HG02798 (cell line): Measurements from ENCODE around the gene APLN.
A peak's percentile ranks its signal among the peaks of the same experiment; 100 is the strongest.

Experiments used
- ATAC-seq: cut with Tn5 transposase; IDR thresholded peaks from one replicate; pipeline ENCODE4 v1.9.1; 2021; ENCODE audit warnings: mild to moderate bottlenecking; ENCODE audit not compliant: unreplicated experiment, poor library complexity

APLN gene, protein sequence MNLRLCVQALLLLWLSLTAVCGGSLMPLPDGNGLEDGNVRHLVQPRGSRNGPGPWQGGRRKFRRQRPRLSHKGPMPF

DNA sequence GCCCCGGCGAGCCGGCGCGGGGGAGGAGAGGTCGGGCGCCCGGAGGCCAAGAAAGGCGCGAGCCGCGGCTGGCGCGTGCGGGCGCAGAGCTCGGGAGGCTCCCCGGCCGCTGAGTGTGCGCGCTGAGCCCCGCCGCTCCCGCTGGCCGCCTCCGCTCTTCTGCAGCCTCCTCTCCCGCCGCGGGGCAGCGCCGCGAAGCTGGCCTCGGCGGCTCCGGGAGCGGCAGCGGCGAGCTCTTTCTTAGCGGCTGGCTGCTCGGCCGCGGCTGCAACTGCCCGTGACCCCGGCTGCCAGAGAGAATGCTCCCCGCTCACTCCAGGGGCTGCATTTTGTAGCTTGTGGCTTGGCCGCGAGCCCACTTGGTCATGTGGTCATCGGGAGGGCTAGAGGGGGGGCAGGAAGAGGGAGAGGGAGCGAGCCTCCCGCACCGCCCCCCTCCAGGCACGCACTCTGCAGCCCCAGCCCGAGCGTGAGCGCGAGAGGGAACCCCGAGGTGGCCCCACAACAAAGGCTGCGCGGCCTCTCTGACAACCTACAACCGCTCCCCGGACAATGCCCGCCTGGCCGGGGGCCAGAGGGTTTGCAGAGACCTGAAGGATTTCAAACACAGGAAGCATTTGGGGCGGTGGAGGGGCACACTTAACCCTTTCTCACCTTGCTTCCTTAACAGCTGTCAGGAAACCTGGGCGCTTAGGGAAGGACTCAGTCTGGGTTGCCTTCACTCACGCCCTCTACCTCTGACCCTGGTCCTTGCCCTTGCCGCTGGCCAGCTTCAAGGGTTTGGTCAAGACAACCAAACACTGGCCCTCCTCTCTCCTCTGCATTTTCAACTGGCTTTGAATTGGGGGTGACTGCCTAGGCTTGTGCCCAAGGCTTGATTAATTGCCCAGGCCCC is at the start of gene APLN:
APLN (minus strand) TSS at position 305 of the 895 bp plus-strand sequence. CDS start 326 bp downstream, outside the sequence.
- peak; percentile 42 for ATAC-seq

DNA sequence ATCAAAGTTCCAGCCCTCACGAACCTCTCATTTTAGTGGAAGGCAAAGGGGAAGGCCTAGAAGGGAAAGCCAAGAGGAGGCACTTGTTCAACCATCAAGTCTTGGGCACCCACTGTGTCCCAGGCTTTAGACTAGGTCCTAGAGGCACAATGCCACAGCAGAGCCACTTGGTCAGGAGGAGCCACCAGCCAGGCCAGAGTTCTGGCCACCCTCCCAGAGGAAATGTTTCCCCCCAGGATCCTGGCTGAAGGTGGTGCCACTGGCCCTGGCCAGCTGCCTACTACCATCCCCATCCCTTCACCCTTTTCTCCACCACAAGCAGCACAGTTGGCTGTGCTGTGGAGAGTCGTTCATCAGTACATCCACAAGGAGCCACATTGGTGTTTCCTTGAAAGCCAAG is 49.7 kb upstream of the APLN start:
- no peak for ATAC-seq

DNA sequence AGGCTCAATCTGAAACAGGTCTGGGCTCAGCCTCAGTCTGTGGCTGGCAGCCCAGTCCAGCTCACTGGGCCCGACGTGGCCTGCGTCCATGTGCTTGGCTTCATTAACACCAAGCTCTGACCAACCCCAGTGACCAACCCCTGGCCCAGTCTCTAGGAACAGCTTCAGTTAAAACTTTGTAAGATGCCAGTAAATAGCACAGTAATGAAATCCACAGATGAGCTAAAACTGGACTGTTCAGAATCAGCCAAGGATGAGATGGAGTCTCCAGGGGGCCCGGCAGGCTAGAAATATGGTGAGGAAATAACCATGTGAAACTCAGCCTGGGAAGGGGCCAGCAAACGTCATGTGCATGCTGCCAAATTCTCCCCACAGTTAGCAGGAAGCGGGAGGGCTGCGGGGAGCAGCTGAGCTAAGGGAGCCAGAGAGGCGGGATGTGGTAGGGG is 46.9 kb upstream of the APLN start:
- no peak for ATAC-seq

DNA sequence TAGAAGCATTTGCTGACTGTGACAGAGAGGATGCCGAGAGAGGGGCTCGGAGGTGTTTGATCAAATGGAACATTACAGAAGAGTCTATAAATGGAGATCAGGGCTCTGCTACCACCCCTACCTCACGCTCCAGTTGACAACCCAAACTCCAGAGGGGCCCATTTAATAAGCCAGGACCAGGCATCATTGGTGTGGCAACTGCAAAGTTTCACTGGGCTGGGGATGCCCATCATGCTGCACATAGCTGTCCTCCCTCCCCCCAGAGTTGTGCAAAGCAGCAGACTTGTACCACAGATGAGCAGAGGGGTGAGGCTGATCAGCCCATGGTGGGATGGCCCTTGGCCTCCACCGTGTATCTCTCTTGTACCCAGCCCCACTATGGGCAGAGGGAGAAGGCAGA is 45.8 kb upstream of the APLN start:
- ATAC-seq, result no peak

DNA sequence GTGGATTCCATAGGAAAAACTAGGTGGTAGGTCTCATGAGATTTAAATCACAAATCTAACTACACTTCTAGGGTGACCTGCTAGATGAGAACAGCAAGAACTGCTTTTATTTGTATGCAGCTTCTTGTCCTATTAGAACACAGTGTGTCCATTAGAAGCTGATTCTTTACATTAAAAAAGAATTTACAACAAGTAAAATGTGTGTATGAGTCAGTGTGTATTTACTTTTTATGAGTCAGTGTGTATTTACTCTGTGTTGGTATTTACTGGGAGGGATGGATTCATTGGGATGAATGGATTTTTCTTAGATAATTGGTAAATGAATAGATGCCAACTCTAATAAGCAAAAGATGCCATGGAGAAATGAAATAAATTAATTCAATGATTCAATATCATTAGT is 43.4 kb upstream of the APLN start:
- ATAC-seq, result no peak

DNA sequence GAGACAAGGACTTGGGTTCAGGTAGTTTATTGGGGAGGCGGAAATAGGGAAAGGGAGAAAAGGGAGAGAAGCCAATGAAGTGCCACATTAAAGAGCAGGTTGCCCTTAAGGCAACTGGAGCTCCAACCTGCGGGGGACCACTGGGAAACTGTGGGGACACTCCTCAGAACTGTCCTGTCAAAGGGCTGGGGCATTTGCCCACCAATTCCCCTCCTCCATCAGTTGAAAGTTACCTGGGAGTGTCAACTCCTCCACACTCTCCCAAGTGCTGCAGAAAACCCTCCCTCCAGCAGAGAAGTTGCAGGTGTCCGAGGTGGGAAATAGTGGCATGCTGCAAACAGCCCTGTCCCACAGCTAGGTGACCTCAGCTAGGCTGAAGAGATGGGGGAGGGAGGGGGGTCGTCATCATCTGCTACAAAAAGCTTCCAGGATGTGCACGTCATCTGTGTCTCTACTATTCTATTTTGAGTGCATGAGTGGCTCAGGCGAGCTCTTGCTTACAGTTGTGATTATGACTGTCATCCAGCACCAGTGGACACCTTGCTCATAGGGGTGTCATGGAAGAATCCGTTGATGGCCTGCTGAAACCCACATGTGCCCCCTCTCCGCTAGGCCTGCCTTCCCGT is 42.6 kb upstream of the APLN start:
- ATAC-seq, result no peak

DNA sequence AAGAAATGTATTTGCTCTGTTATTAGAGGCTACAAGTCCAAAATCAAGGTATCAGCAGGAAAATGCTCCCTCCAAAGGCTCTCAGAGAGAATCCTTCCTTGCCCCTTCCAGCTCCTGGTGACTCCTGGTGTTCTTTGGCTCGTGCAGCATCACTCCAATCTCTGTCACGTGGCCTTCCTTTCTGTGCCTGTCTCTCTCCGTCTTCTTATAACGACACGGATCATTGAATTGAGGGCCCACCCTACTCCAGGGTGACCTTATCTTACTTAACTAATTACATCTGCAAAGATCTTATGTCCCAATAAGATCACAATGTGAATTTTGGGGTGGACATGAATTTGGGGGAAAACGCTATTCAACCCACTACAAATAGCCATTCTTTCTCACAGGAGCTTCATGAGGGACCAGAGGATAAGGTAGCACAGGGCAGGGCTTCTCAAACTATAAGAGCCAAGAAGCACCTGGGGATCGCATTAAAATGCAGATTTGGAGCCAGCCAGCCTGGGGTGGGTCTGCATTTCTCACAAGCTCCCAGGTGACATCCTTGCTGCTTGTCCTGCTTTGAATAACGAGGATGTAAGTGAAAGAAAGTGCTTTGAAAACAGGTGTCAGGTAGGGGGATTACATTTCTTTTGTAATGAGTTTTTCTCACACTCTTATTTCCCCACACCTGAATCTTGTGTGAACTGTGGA is 41.9 kb upstream of the APLN start:
- ATAC-seq, result no peak

DNA sequence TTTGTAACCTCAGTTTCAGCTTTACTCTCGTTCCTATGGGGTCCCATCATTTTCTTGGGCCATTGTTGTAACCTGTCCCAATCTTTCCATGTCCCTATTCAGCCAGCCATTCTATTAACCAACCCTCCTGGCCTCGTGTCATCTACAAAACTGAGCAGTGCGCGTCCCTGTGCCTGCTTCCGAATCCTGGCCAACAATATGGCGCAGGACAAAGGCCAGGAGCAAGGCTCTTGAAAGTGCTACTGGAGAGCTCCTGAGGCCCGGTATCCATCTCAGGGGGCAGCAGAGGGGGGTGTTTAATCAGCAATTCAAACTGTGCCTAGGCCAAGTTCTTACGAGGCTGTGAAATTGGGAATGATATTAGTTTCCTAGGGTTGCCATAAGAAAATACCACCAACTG is 41.2 kb upstream of the APLN start:
- no peak for ATAC-seq

DNA sequence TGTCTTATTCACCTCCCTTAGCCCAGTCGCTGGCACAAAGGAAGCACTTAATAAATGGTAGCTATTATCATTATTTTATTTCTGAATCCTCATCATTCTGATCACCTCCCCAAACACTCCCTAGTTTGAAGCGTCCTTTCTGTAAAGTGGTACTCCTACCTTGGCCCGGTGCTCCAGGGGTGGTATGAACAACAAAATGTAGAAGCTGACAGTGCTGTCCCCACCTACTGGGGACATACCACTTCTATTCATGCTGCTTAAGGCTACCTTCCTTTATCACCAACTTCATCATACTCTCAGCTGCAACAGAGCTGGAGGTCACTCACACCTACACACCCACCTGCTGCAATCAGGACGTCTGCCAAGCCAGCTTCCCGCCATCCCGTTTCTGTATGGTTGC is 40.8 kb upstream of the APLN start:
- no peak for ATAC-seq

DNA sequence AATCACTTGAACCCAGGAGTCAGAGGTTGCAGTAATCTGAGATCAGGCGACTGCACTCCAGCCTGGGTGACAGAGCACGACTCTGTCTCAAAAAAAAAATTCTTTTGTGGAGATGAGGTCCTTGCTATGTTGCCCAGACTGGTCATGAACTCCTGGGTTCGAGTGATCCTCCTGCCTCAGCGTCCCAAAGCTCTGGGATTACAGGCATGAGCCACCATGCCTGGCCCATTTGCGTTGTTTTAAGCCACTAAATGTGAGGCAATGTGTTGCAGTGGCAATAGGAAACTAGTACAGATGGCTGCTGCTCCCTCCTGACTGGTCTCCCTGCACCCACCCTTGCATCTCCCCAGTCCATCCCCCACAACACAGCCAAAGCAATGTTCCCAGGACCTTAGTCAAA is 40.0 kb upstream of the APLN start:
- ATAC-seq, result no peak

DNA sequence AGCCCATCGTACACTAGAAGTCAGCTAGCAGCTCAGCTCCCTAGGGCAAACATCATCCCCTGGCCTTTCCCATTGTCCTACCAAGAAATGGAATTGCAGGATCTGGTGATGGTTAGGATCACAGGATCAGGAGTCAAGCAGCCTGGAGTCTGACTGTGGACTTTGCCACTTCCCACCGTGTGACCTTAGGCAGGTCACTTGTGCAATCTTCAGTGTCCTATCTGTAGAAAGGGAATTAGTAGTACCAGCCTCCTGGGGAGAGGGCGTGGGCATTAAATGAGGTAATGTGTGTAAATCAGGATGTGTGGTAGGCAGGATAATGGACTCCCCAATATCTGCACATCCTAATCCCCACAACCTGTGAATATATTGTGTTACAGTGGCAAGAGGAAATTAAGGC is 38.6 kb upstream of the APLN start:
- ATAC-seq, result no peak

DNA sequence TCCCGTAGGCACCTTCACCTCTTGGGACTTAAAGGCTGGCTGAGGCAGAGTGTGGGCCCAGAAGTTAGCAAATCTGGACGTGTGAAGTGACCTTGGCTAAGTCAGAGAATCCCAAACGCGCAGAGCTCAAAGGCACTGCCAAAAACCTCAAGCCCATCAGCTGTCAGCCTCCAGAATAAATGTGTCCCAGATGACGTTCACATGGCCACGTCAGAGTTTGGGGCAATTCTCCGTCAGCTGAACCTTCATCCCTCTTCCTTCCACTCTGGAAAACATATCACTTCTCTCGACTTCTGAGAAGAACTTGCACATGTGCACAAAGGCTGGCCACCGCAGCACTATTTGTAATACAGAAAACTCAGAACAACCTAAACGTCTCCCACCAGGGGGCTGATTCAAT is 35.7 kb upstream of the APLN start:
- ATAC-seq, result no peak

DNA sequence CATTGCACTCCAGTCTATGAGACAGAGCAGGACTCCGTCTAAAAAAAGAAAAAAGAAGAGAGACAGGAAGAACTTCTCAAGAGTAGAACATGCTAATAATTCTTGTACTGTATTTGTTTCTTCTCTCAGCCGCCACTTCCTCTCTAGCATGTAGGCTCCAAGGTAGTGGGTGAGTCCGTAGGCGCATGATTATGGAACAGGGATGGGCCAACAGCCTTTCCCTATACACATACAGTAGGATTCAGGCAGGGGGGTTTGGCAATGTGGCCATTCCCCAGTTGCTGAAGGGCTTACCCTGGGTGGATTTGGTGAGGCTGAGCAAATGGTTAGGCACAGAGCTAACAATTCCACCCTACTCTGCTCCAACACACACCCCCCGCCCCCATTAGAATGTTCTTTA is 35.0 kb upstream of the APLN start:
- no peak for ATAC-seq

DNA sequence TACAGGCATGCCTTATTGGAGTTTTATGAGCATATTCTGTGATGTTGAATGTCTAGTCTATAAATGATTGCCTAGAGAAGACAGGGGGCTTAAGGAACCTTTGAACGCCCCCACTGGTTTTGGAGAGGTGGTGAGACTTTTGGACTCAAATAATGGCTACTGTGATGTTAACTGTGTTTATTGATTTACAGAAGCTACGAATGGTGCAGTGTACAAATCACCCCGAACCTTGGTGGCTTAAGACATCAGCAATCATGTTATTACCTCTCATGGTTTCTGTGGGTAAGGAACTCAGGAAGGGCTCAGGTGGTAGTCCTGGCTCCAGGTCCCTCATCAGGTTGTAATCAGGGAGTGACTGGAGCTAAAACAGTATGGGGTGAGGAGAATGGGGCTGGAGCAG is 33.3 kb upstream of the APLN start:
- ATAC-seq, result no peak

DNA sequence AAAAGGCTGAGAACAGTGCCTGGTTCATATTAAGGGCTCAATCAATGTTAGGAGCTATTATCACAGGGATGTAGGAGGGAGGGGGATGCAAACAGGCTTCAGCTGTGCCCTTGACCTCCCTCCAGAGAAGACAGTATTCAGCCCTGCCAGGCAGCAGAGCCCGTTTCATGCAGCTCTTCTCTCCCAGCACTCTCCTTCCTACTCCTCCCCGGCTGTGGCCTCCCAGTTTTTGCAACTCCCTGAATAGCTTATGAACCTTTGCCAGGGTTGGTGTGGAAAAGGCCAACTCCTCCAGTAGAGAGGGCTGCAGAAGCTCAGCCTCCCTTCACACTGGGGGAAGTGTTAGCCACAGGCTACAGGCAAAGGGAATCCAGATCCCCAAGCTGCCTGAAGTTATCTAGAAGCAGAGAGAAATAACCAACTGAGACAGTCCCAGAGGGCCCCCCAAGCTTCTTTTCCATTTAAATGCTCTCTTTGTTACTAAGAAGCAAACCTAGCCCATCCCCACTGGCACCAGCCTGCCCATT is 31.7 kb upstream of the APLN start:
- no peak for ATAC-seq

DNA sequence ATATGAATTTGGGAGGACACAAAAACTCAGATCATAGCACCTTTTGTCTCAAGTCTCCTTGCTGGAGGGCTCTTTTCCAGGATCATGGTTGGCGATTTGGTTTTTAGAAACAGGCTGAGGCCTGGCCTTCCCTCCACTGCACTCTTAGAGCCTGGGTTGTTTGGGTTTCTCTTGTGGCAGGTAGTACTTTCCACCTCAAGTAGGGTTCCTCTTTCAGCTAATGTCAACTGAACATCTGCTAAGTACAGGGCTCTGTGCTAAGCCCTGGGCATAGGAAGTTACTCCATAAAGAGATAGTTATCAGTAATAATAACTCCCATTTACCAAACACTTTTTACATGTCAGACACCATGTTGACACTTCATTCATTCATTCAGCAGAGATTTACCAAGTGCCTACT is 28.2 kb upstream of the APLN start:
- ATAC-seq, result no peak

DNA sequence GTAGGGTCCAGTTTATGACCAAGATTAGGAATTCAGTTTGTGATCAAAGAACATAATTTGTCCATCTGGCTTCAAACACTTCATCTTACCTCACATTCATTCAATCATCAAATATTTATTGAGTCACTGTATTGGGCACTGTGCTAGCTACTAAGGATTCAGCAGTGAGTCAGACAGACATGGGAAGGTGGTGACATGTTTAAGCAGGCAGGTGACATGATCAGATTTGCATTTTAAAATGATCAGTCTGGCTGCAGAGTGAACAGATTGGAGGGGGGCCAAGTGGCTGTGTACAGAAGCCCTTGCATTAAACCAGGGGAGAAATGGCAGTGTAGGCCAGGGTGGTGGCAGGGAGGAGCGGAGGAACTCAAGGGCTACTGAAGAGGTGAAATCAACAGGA is 25.1 kb upstream of the APLN start:
- no peak for ATAC-seq

DNA sequence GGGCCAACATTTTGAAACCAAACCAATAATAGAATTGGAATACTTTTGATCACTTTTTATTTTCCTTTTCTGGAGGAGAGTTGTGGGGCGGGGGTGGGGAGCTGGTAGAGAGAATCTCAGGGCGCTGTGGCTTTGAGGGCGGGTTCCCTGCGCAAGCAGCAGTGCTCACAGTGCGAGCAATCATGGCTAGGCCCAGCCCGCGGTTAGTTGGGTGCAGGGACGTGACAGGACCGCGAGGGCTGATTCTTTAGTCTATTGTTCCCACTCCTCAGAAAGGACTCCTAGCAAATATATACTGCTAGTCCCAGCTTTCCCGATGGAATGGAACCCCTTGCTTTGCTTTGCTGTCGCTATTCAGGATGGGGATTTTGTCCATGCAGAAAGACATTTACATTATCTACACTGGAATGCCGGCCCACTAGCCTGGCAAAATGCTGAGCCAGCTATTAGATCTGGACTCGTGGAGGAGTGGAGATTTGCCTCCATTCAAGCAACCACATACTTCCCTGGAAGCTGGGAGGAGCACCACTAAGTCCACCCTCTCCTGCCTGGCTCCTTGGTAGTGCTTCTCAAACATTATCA is 23.9 kb upstream of the APLN start:
- ATAC-seq, result peak; percentile 39

DNA sequence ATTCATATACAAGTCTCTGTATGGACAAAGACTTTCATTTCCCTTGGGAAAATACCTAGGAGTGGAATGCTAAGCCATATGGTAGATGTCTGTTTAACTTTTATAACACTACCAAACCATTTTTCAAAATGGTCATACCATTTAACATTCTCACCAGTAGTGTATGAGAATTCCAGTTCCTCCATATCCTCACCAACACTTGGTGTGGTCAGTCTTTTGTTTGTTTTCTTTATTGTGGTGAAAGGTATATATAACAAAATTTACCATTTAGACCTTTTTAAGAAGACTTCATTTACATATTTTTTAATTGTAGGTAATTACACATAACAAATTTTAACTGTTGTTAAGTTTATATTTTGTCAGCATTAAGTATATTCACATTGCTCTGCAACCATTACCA is 12.7 kb upstream of the APLN start:
- ATAC-seq, result no peak

DNA sequence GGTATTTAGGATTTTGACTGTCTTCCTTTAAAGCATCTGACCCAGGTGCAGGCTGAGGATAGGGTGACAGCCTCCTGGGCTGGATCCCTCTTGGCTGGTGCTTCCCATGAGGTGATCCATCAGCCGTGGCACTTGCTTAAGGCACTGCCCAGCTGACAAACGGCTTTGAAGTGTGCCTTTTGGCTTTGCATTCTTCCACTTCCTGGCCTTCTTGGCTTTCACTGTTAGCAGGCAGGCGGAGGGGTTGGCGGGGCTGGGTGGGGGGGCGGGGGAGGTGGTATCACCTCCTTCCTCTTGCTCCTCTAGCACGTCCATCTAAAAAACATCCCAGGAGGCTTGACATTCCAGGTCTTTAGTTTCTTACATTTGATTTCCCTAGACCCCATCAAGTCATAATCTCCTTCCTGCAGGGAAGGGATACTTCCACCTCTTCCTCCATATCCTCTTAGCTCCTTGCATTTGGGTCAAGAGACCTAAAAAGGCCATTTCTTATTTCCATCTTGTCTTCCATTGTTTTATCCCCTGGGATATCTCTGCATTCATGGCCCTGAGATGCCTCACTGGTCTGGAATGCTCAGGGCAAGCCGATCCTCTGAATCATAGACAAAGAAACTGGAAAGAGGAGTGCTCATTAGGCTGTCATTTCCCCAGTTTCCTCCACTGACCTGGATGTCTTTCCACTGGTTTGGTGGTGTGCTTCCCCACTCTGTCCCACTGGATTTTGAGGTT is 11.3 kb upstream of the APLN start:
- no peak for ATAC-seq
